Adipocyte (in vitro differentiated cells): Measurements from ENCODE around the gene ITPR2.
"Not testable (repeated sequence)": the region's sequence is repeated elsewhere in the genome, so short reads cannot be mapped to it uniquely, and the experiment has no call there.

Source experiments
- DNase-seq: peaks from one replicate; pipeline ENCODE4 v3.0.0-alpha.2; 2015; ENCODE audit warnings: low read depth
- H3K27me3 ChIP-seq: replicated peaks from 2 replicates; pipeline ENCODE4 v1.7.0; 2013; ENCODE audit warnings: mild to moderate bottlenecking, low read length, moderate library complexity; ENCODE audit not compliant: control insufficient read depth, insufficient read depth
- H3K36me3 ChIP-seq: 2 replicates; pipeline ENCODE4 v1.7.0; 2013; ENCODE audit warnings: low read length, mild to moderate bottlenecking, moderate library complexity; ENCODE audit not compliant: control insufficient read depth, insufficient read depth, severe bottlenecking
- H3K4me1 ChIP-seq: 2 replicates; pipeline ENCODE4 v1.7.0; 2013; ENCODE audit warnings: mild to moderate bottlenecking, low read length, moderate library complexity; ENCODE audit not compliant: control insufficient read depth, insufficient read depth
- H3K4me3 ChIP-seq: 2 replicates; pipeline ENCODE4 v1.7.0; 2013; ENCODE audit warnings: mild to moderate bottlenecking, low read length, moderate library complexity
- H3K9ac ChIP-seq: 2 replicates; pipeline ENCODE4 v1.7.0; 2013; ENCODE audit warnings: mild to moderate bottlenecking, low read length, moderate library complexity
- H3K9me3 ChIP-seq: 2 replicates; pipeline ENCODE4 v1.7.0; 2013; ENCODE audit warnings: mild to moderate bottlenecking, low read length, moderate library complexity; ENCODE audit not compliant: control insufficient read depth

The ITPR2 gene

DNA sequence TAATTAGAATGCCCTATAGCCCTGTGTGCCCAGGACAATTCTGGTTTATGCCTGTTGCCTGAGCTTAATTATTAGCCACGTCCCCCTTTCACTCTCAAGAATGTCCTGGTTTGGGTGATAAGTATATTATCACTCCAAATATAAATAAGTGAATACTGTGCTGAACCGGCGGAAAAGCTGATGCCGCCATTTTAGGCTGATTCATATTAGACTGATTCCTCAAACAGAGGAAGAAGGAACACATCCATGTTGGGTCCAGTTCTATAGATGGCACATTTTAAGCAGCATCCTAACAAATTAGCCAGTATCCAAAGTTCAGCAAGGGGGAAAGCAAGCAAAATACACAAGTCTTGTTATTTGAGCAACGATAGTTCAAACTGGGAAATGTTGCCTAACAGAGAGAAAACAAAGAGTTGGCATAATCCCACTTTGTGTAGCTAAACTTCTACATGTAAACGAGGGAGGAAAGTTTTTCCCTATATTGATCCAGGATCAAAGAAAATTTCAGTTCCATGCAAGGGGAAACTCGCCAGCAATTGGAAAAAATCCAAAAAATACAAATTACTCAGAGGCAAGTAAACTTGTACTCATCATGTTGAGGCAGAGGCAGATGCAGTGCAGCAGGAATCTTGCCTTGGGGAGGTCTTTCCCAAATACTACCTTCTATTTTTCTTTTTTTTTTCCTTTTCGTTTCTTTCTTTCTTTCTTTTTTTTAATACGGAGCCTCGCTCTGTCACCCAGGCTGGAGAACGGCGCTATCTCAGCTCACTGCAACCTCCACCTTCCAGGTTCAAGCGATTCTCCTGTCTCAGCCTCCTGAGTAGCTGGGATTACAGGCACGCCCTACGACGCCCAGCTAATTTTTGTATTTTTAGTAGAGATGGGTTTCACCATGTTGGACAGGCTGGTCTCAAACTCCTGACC is 96.2 kb downstream of the ITPR2 start:
- H3K4me1 ChIP-seq = peaks cover 5% of the 10 kb centered on the region
- peak; percentile 47 for DNase-seq
- no peak overlapping the region for H3K4me3 ChIP-seq
- no peaks in the 10 kb centered on the region for H3K27me3 ChIP-seq
- H3K9ac ChIP-seq = no peak overlapping the region
- no peaks in the 10 kb centered on the region for H3K9me3 ChIP-seq
- H3K36me3 ChIP-seq = no peaks in the 10 kb centered on the region

GRCh38 chr12:26735249-26735639 is 97.8 kb downstream of the ITPR2 start:
- no peak overlapping the region for H3K9ac ChIP-seq

DNA sequence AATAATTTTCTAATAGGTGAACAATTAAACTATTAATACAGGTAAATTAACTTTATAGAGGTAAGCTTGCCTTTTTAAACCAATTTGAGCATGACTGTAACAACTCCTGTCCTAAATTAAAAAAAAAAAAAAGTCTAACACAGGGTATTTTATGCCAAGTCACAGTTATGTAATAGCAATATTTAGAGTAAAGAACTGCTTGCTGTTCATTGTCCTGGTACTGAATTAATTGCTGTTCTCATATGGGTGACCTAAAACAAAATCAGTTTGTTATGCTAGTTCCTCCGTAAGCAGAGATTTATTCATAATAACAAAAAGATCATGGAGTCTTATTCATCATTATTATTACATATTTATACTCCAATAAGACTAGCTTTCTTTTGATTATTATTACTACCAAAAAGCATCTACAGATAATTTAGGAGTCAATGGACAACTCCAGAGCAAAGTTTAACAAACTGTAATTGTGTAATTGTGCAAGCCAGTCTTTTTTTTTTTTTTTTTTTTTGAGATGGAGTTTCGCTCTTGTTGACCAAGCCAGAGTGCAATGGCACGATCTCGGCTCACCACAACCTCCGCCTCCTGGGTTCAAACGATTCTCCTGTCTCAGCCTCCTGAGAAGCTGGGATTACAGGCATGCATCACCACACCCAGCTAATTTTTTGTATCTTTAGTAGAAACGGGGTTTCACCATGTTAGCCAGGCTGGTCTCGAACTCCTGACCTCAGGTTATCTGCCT is 98.3 kb downstream of the ITPR2 start:
- Histone ChIP-seq H3K36me3 (no peaks in the 10 kb centered on the region), H3K27me3 (no peaks in the 10 kb centered on the region)
- no peak for DNase-seq

More at GRCh38 chr12:26735249-26735639, 97.8 kb downstream of the ITPR2 start:
- DNase-seq = no peak
- H3K4me1 ChIP-seq = peaks cover 5% of the 10 kb centered on the region
- H3K27me3 ChIP-seq = no peaks in the 10 kb centered on the region
- H3K36me3 ChIP-seq = no peaks in the 10 kb centered on the region
- H3K4me3 ChIP-seq = no peak overlapping the region
- no peaks in the 10 kb centered on the region for H3K9me3 ChIP-seq

GRCh38 chr12:26732005-26732908 is 100.7 kb downstream of the ITPR2 start:
- Histone ChIP-seq H3K9me3 (no peaks in the 10 kb centered on the region), H3K9ac (no peak overlapping the region), H3K4me3 (no peak overlapping the region), H3K4me1 (peaks cover 15% of the 10 kb centered on the region), H3K36me3 (no peaks in the 10 kb centered on the region), H3K27me3 (no peaks in the 10 kb centered on the region)
- DNase-seq = no peak

More for the DNA sequence above, 98.3 kb downstream of the ITPR2 start:
- Histone ChIP-seq H3K4me3 (no peak overlapping the region), H3K9ac (no peak overlapping the region), H3K4me1 (peaks cover 5% of the 10 kb centered on the region), H3K9me3 (no peaks in the 10 kb centered on the region)

GRCh38 chr12:26730481-26731350 is 102.3 kb downstream of the ITPR2 start:
- H3K27me3 ChIP-seq = no peaks in the 10 kb centered on the region
- no peak overlapping the region for H3K9ac ChIP-seq
- H3K36me3 ChIP-seq = no peaks in the 10 kb centered on the region
- no peaks in the 10 kb centered on the region for H3K9me3 ChIP-seq
- no peak for DNase-seq
- no peak overlapping the region for H3K4me3 ChIP-seq
- H3K4me1 ChIP-seq = peaks cover 15% of the 10 kb centered on the region

DNA sequence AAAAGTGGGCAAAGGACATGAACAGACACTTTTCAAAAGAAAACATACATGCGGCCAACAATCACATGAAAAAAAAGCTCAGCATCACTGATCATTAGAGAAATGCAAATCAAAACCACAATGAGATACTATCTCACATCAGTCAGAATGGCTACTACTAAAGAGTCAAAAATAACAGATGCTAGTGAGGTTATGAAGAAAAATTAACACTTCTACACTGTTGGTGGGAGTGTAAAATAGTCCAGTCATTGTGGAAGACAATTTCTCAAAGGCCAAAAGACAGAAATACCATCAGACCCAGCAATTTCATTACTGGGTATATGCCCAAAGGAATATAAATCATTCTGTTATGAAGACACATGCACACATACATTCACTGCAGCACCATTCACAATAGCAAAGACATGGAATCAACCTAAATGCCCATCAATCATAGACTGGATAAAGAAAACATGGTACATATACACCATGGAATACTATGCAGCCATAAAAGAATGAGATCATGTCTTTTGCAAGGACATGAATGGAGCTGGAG is 103.8 kb downstream of the ITPR2 start:
- not testable (repeated sequence) for H3K9me3 ChIP-seq, H3K36me3 ChIP-seq, H3K4me3 ChIP-seq, H3K9ac ChIP-seq, DNase-seq, H3K27me3 ChIP-seq
- peaks cover 14% of the 10 kb centered on the region for H3K4me1 ChIP-seq

GRCh38 chr12:26728205-26729050 is 104.6 kb downstream of the ITPR2 start:
- no peaks in the 10 kb centered on the region for H3K36me3 ChIP-seq
- H3K4me3 ChIP-seq = no peak overlapping the region
- H3K4me1 ChIP-seq = peaks cover 20% of the 10 kb centered on the region
- H3K9me3 ChIP-seq = no peaks in the 10 kb centered on the region
- H3K9ac ChIP-seq = no peak overlapping the region
- no peak for DNase-seq
- H3K27me3 ChIP-seq = no peaks in the 10 kb centered on the region

GRCh38 chr12:26727482-26728204 is 105.4 kb downstream of the ITPR2 start:
- H3K4me3 ChIP-seq = no peak overlapping the region
- H3K9ac ChIP-seq = no peak overlapping the region
- H3K9me3 ChIP-seq = no peaks in the 10 kb centered on the region
- peaks cover 22% of the 10 kb centered on the region for H3K4me1 ChIP-seq
- H3K36me3 ChIP-seq = no peaks in the 10 kb centered on the region
- no peak for DNase-seq
- H3K27me3 ChIP-seq = no peaks in the 10 kb centered on the region

DNA sequence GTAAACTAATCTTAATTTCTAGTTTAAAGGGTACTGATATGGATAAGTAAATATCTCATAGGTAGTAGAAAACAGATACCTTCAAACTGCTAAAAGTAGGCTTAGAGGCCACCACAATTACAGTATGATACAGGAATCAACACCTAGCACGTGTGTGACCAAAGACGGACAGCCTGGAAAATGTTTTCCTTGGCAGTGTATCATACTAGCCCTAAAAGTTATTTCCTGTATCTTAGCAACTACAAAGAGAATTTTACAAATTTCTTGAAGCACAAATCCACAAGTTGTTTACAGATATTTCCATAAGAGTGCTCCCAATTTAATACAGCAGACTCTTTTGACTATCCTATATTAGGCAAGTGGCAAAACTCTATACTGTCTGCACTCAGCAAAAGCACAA is 106.0 kb downstream of the ITPR2 start:
- Histone ChIP-seq H3K9me3 (no peaks in the 10 kb centered on the region), H3K9ac (no peak overlapping the region), H3K27me3 (no peaks in the 10 kb centered on the region), H3K4me1 (peaks cover 27% of the 10 kb centered on the region), H3K4me3 (no peak overlapping the region), H3K36me3 (no peaks in the 10 kb centered on the region)
- no peak for DNase-seq
